ENCODE data around the gene ANKRD66. TPM values are rescaled to one million over a fixed set of nuclear protein-coding genes. Genes with fewer than 3 reads are reported as not detected.
"Not testable (repeated sequence)": the region's sequence is repeated elsewhere in the genome, so short reads cannot be mapped to it uniquely, and the experiment has no call there.

The ANKRD66 gene
- total RNA-seq, 1 experiment from 2014 or later = not detected

DNA sequence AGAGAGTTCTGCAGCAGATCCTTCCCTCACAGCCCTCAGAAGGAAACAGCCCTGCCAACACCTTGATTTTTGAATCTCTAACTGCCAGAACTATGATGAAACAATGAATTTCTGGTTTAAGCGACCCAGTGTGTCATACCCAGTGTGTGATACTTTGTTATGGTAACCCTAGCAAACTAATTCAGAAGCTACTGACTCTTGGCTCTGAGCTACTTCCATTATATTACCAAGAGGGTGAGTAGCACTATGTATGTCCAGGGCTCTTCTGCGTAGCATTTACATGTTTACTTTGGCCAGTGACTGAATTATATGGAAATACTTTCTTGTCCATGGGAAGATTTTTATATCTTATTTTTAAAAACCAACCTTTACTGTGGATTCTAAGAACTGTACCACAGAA lies 16.7 kb downstream of the ANKRD66 start:
- DNase-seq (ENCODE audit: low read depth, low spot score) = no peak
- Histone ChIP-seq H2AFZ (ENCODE audit: low read depth, low read length, poor library complexity, severe bottlenecking) (no peak overlapping the region), H3K27ac (ENCODE audit: low read depth, low read length) (no peak overlapping the region), H3K9me3 (ENCODE audit: control insufficient read depth in 1 of 2, insufficient read depth in 1 of 2, low read depth in 1 of 2, low read length in 2 of 2) (no peaks in the 10 kb centered on the region), H3K27me3 (ENCODE audit: insufficient read depth, low read length) (no peaks in the 10 kb centered on the region), H3K36me3 (ENCODE audit: control insufficient read depth in 1 of 2, insufficient read depth in 2 of 2, low read length in 2 of 2) (no peaks in the 10 kb centered on the region), H3K9me2 (ENCODE audit: insufficient read depth) (no peaks in the 10 kb centered on the region), H3K4me1 (ENCODE audit: control insufficient read depth in 1 of 2, insufficient read depth in 2 of 2, low read length in 2 of 2) (no peaks in the 10 kb centered on the region), H3K4me3 (replicated peaks in 1 of 2; ENCODE audit: low read depth in 1 of 2, low read length in 2 of 2) (no peak overlapping the region), H3K4me2 (ENCODE audit: low read length) (no peak overlapping the region), H4K20me1 (ENCODE audit: insufficient read depth) (no peaks in the 10 kb centered on the region), H3K79me2 (ENCODE audit: insufficient read depth, low read length) (no peaks in the 10 kb centered on the region), H3K9ac (ENCODE audit: low read length) (no peak overlapping the region)
- ChIA-PET POLR2A (no interaction called here), RAD21 (ENCODE audit: low non-redundant PET in 1 of 2, low total read pairs in 2 of 2, uncharacterized antibody in 2 of 2, unreplicated experiment in 2 of 2) (no interaction called here), CTCF (no interaction called here)
- BruUV-seq (replicated peaks) = no TSS peak
- ATAC-seq = no peak
- intact Hi-C loops (cut with micrococcal nuclease) = no loop called here
- TF ChIP-seq, protein P1, sequence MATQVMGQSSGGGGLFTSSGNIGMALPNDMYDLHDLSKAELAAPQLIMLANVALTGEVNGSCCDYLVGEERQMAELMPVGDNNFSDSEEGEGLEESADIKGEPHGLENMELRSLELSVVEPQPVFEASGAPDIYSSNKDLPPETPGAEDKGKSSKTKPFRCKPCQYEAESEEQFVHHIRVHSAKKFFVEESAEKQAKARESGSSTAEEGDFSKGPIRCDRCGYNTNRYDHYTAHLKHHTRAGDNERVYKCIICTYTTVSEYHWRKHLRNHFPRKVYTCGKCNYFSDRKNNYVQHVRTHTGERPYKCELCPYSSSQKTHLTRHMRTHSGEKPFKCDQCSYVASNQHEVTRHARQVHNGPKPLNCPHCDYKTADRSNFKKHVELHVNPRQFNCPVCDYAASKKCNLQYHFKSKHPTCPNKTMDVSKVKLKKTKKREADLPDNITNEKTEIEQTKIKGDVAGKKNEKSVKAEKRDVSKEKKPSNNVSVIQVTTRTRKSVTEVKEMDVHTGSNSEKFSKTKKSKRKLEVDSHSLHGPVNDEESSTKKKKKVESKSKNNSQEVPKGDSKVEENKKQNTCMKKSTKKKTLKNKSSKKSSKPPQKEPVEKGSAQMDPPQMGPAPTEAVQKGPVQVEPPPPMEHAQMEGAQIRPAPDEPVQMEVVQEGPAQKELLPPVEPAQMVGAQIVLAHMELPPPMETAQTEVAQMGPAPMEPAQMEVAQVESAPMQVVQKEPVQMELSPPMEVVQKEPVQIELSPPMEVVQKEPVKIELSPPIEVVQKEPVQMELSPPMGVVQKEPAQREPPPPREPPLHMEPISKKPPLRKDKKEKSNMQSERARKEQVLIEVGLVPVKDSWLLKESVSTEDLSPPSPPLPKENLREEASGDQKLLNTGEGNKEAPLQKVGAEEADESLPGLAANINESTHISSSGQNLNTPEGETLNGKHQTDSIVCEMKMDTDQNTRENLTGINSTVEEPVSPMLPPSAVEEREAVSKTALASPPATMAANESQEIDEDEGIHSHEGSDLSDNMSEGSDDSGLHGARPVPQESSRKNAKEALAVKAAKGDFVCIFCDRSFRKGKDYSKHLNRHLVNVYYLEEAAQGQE (IDR thresholded peaks at IDR 0.05; ENCODE audit: low read depth) = no peak
- no peak for TF ChIP-seq JUND (IDR thresholded peaks at IDR 0.05)
- TF ChIP-seq EZH2phosphoT487 (IDR thresholded peaks at IDR 0.05; ENCODE audit: borderline replicate concordance) = no peak
- TF ChIP-seq ELF1 (IDR thresholded peaks at IDR 0.05; ENCODE audit: borderline replicate concordance, low read depth) = no peak
- no peak for TF ChIP-seq CEBPB (IDR thresholded peaks at IDR 0.05; ENCODE audit: low read depth)
- TF ChIP-seq, protein P2, sequence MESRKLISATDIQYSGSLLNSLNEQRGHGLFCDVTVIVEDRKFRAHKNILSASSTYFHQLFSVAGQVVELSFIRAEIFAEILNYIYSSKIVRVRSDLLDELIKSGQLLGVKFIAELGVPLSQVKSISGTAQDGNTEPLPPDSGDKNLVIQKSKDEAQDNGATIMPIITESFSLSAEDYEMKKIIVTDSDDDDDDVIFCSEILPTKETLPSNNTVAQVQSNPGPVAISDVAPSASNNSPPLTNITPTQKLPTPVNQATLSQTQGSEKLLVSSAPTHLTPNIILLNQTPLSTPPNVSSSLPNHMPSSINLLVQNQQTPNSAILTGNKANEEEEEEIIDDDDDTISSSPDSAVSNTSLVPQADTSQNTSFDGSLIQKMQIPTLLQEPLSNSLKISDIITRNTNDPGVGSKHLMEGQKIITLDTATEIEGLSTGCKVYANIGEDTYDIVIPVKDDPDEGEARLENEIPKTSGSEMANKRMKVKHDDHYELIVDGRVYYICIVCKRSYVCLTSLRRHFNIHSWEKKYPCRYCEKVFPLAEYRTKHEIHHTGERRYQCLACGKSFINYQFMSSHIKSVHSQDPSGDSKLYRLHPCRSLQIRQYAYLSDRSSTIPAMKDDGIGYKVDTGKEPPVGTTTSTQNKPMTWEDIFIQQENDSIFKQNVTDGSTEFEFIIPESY (IDR thresholded peaks at IDR 0.05; ENCODE audit: extremely low read depth, insufficient replicate concordance, low read length) = no peak
- TF ChIP-seq SP1 (IDR thresholded peaks at IDR 0.05; ENCODE audit: low read depth) = no peak
- no peak for TF ChIP-seq ZFX (IDR thresholded peaks at IDR 0.05)

DNA sequence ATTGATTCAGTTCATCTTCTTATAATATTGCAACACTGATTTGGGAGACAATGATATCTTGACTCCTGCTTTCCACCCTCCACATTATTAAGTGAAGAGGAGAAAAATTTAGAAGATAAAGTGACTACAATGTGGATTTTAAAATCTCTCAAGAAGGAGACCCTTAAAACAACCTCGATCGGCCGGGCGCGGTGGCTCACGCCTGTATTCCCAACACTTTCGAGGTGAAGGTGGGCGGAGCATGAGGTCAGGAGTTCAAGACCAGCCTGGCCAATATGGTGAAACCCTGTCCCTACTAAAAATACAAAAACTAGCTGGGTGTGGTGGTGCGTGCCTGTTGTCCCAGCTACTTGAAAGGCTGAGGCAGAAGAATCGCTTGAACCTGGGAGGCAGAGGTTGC lies 17.5 kb downstream of the ANKRD66 start:
- H3K9ac ChIP-seq (ENCODE audit: low read length); H3K36me3 ChIP-seq (ENCODE audit: control insufficient read depth in 1 of 2, insufficient read depth in 2 of 2, low read length in 2 of 2); H2AFZ ChIP-seq (ENCODE audit: low read depth, low read length, poor library complexity, severe bottlenecking); H3K4me1 ChIP-seq (ENCODE audit: control insufficient read depth in 1 of 2, insufficient read depth in 2 of 2, low read length in 2 of 2); H4K20me1 ChIP-seq (ENCODE audit: insufficient read depth); H3K27me3 ChIP-seq (ENCODE audit: insufficient read depth, low read length); DNase-seq (ENCODE audit: low read depth, low spot score); H3K9me2 ChIP-seq (ENCODE audit: insufficient read depth); H3K79me2 ChIP-seq (ENCODE audit: insufficient read depth, low read length); H3K9me3 ChIP-seq (ENCODE audit: control insufficient read depth in 1 of 2, insufficient read depth in 1 of 2, low read depth in 1 of 2, low read length in 2 of 2); BruUV-seq (replicated peaks); ATAC-seq; CTCF ChIA-PET; intact Hi-C loops (cut with micrococcal nuclease); H3K4me3 ChIP-seq (replicated peaks in 1 of 2; ENCODE audit: low read depth in 1 of 2, low read length in 2 of 2); H3K27ac ChIP-seq (ENCODE audit: low read depth, low read length); POLR2A ChIA-PET; H3K4me2 ChIP-seq (ENCODE audit: low read length); RAD21 ChIA-PET (ENCODE audit: low non-redundant PET in 1 of 2, low total read pairs in 2 of 2, uncharacterized antibody in 2 of 2, unreplicated experiment in 2 of 2): not testable (repeated sequence)
